ENCODE results near the gene ABCB9. TPM values are rescaled to one million over a fixed set of nuclear protein-coding genes. Genes with fewer than 3 reads are reported as not detected.

ABCB9 gene
- total RNA-seq, 4 donors from 2014 or later, result 1.7 to 6.2 (median 4.2) TPM

- no peaks in the 10 kb centered on the region for H3K27me3 ChIP-seq
- H3K9me3 ChIP-seq, result no peaks in the 10 kb centered on the region
- TF ChIP-seq POLR2A (IDR thresholded peaks at IDR 0.05; ENCODE audit: low read depth) (no peak), EP300 (IDR thresholded peaks at IDR 0.05) (no peak), CTCF (IDR thresholded peaks at IDR 0.05) (no peak), POLR2AphosphoS5 (IDR thresholded peaks at IDR 0.05) (no peak)
- no peak overlapping the region for H3K4me3 ChIP-seq
- peaks cover 4 to 96% (median 85%) of the 10 kb centered on the region in 4 donors for H3K36me3 ChIP-seq
- H3K27ac ChIP-seq (replicated peaks in 1 of 4), result no peak overlapping the region
- no peak for DNase-seq (ENCODE audit: extremely low spot score)
- intact Hi-C loops (cut with DNase I), result no loop called here
- peaks cover 11 to 26% (median 18%) of the 10 kb centered on the region in 4 donors for H3K4me1 ChIP-seq
- WGBS, result 82% methylated on average over 18 of the region's 19 CpGs
Observed at GRCh38 chr12:122992386-122992785, 26.1 kb upstream of the ABCB9 start.

GRCh38 chr12:122991623-122992275, 25.5 kb upstream of the ABCB9 start:
- H3K27me3 ChIP-seq, result no peaks in the 10 kb centered on the region
- no peaks in the 10 kb centered on the region for H3K9me3 ChIP-seq
- no peak overlapping the region for H3K4me3 ChIP-seq
- WGBS, result 83% methylated on average over 26 of the region's 27 CpGs
- TF ChIP-seq CTCF (IDR thresholded peaks at IDR 0.05) (no peak), EP300 (IDR thresholded peaks at IDR 0.05) (no peak), POLR2A (IDR thresholded peaks at IDR 0.05; ENCODE audit: low read depth) (no peak), POLR2AphosphoS5 (IDR thresholded peaks at IDR 0.05) (no peak)
- no peak for DNase-seq (ENCODE audit: extremely low spot score)
- peaks cover 10 to 96% (median 85%) of the 10 kb centered on the region in 4 donors for H3K36me3 ChIP-seq
- H3K4me1 ChIP-seq, result peaks cover 11 to 21% (median 16%) of the 10 kb centered on the region in 4 donors
- intact Hi-C loops (cut with DNase I), result no loop called here
- no peak overlapping the region for H3K27ac ChIP-seq (replicated peaks in 1 of 4)

- intact Hi-C loops (cut with DNase I), result no loop called here
- peaks cover 8 to 14% (median 12%) of the 10 kb centered on the region in 4 donors for H3K4me1 ChIP-seq
Observed at GRCh38 chr12:122990961-122991622, 24.8 kb upstream of the ABCB9 start.

GRCh38 chr12:122990561-122990960, 24.3 kb upstream of the ABCB9 start:
- Histone ChIP-seq H3K4me3 (no peak overlapping the region), H3K4me1 (peaks cover 3 to 12% (median 9%) of the 10 kb centered on the region in 4 donors), H3K27me3 (no peaks in the 10 kb centered on the region), H3K27ac (replicated peaks in 1 of 4) (no peak overlapping the region), H3K9me3 (no peaks in the 10 kb centered on the region), H3K36me3 (peaks cover 14 to 96% (median 85%) of the 10 kb centered on the region in 4 donors)
- TF ChIP-seq POLR2A (IDR thresholded peaks at IDR 0.05; ENCODE audit: low read depth) (no peak), CTCF (IDR thresholded peaks at IDR 0.05) (no peak), EP300 (IDR thresholded peaks at IDR 0.05) (no peak), POLR2AphosphoS5 (IDR thresholded peaks at IDR 0.05) (no peak)
- DNase-seq (ENCODE audit: extremely low spot score), result no peak
- intact Hi-C loops (cut with DNase I), result no loop called here
- WGBS, result 93% methylated on average over 7 of the region's 13 CpGs

More at GRCh38 chr12:122990961-122991622, 24.8 kb upstream of the ABCB9 start:
- DNase-seq (ENCODE audit: extremely low spot score), result no peak
- TF ChIP-seq POLR2AphosphoS5 (IDR thresholded peaks at IDR 0.05) (no peak), POLR2A (IDR thresholded peaks at IDR 0.05; ENCODE audit: low read depth) (no peak), EP300 (IDR thresholded peaks at IDR 0.05) (no peak), CTCF (IDR thresholded peaks at IDR 0.05) (no peak)
- no peak overlapping the region for H3K27ac ChIP-seq (replicated peaks in 1 of 4)
- H3K4me3 ChIP-seq, result no peak overlapping the region
- no peaks in the 10 kb centered on the region for H3K27me3 ChIP-seq
- 89% methylated on average over 13 of the region's 13 CpGs for WGBS
- H3K36me3 ChIP-seq, result peaks cover 11 to 96% (median 85%) of the 10 kb centered on the region in 4 donors
- H3K9me3 ChIP-seq, result no peaks in the 10 kb centered on the region

Measured in esophagus muscularis mucosa (tissue), 4 donors.